GM18511 (cell line): ENCODE data around the gene FDX2.

ENCODE experiments used
- ATAC-seq: cut with Tn5 transposase; IDR thresholded peaks from one replicate; pipeline ENCODE4 v1.9.1; 2021; ENCODE audit warnings: mild to moderate bottlenecking, moderate library complexity; ENCODE audit not compliant: unreplicated experiment

Gene FDX2

GRCh38 chr19:10305139-10305806 is 10.5 kb downstream of the FDX2 start:
- no peak for ATAC-seq

GRCh38 chr19:10299545-10300458 is 16.0 kb downstream of the FDX2 start:
- no peak for ATAC-seq

- ATAC-seq: no peak
Measured at GRCh38 chr19:10295847-10296591, 19.8 kb downstream of the FDX2 start.

- ATAC-seq: peak; percentile 53
Measured at GRCh38 chr19:10295305-10295846, 20.4 kb downstream of the FDX2 start.

GRCh38 chr19:10294368-10294697 is 21.5 kb downstream of the FDX2 start:
- ATAC-seq: no peak

GRCh38 chr19:10293637-10294367 is 22.0 kb downstream of the FDX2 start:
- ATAC-seq: no peak

GRCh38 chr19:10292789-10293636 is 22.8 kb downstream of the FDX2 start:
- ATAC-seq: no peak

- ATAC-seq: peak; percentile 50
Measured at GRCh38 chr19:10292206-10292788, 23.5 kb downstream of the FDX2 start.

GRCh38 chr19:10291554-10292205 is 24.1 kb downstream of the FDX2 start:
- no peak for ATAC-seq

GRCh38 chr19:10290876-10291553 is 24.8 kb downstream of the FDX2 start:
- ATAC-seq: no peak

- ATAC-seq: no peak
Measured at GRCh38 chr19:10290357-10290875, 25.4 kb downstream of the FDX2 start.

- ATAC-seq: no peak
Measured at GRCh38 chr19:10289836-10290356, 25.9 kb downstream of the FDX2 start, which contains the start of gene ICAM5. Gene ICAM5, plus strand, starts transcription at chr19:10289952. Its CDS starts 92 bp downstream, at chr19:10290044.

GRCh38 chr19:10289167-10289835 is 26.5 kb downstream of the FDX2 start:
- ATAC-seq: no peak

GRCh38 chr19:10288662-10289166 is 27.1 kb downstream of the FDX2 start:
- ATAC-seq: no peak

GRCh38 chr19:10286803-10287737 is 28.7 kb downstream of the FDX2 start, which contains the start of gene ICAM4:
Gene ICAM4, plus strand, starts transcription at chr19:10286955. Its CDS starts 58 bp downstream, at chr19:10287013.
- ATAC-seq: no peak

GRCh38 chr19:10285393-10285792 is 30.4 kb downstream of the FDX2 start:
- ATAC-seq: no peak
